Fibroblast of villous mesenchyme (primary cell): ENCODE measurements around the gene SLC7A6OS. TPM values are rescaled to one million over a fixed set of nuclear protein-coding genes. Genes with fewer than 3 reads are reported as not detected.
A peak's percentile ranks its signal among the peaks of the same experiment; 100 is the strongest.

Experiments
- DNase-seq: peaks from one replicate; pipeline ENCODE4 v3.0.0-alpha.2; 2010; ENCODE audit warnings: low read depth
- H3K4me3 ChIP-seq: 2 replicates; pipeline ENCODE4 v1.5.1; 2011; ENCODE audit warnings: low read depth, mild to moderate bottlenecking, low read length
- total RNA-seq: library from RNA; depleted of rRNA; stranded (reverse); fragments of >200 nt; gene quantifications from 2 replicates; pipeline ENCODE4 v1.2.3, GENCODE V29; 2012
- TF ChIP-seq, protein P1 (sequence below): IDR thresholded peaks from 2 replicates; pipeline ENCODE4 v1.5.1; 2012; ENCODE audit warnings: low read depth, mild to moderate bottlenecking, low read length; ENCODE audit not compliant: insufficient read depth

Gene SLC7A6OS
- total RNA-seq, 1 donor, result 16.8 TPM

GRCh38 chr16:68335175-68335574 is 24.4 kb upstream of the SLC7A6OS start:
- TF ChIP-seq, protein P1, sequence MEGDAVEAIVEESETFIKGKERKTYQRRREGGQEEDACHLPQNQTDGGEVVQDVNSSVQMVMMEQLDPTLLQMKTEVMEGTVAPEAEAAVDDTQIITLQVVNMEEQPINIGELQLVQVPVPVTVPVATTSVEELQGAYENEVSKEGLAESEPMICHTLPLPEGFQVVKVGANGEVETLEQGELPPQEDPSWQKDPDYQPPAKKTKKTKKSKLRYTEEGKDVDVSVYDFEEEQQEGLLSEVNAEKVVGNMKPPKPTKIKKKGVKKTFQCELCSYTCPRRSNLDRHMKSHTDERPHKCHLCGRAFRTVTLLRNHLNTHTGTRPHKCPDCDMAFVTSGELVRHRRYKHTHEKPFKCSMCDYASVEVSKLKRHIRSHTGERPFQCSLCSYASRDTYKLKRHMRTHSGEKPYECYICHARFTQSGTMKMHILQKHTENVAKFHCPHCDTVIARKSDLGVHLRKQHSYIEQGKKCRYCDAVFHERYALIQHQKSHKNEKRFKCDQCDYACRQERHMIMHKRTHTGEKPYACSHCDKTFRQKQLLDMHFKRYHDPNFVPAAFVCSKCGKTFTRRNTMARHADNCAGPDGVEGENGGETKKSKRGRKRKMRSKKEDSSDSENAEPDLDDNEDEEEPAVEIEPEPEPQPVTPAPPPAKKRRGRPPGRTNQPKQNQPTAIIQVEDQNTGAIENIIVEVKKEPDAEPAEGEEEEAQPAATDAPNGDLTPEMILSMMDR, result no peak
- peak; percentile 16 for DNase-seq
- H3K4me3 ChIP-seq, result no peak overlapping the region

DNA sequence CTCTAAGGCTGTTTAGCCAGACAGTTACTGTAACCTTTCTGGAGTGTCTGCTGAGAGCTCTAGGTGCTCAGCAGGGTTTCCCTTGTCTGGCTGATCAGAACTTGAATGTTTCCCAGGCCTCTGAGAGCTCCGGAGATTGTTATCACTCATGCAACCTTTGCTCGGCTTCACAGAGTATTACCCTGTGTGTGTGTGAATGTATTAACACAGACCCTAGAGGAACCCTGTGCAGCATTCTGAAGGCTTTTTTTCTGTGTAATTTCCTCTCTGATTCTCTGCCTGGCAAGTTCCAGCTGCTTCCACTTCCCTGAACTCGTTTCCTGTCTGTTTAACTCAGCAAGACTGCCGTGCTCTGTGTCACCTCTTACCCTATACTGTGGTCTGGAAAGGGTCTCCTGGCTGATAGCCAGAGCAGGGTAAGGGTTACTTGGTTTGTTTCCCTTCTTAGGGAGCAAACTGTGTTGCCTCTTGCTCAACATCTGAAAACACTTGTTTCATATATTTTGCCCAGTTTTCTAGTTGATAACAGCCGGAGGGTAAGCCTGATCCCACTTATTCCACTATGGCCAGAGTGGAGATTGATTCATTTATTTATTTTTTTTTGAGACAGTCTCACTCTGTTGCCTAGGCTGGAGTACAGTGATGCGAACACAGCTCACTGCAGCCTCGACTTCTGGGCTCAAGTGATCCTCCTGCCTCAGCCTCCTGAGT is 21.8 kb upstream of the SLC7A6OS start:
- TF ChIP-seq, protein P1, result no peak
- peak; percentile 82 for DNase-seq
- H3K4me3 ChIP-seq, result no peak overlapping the region

- TF ChIP-seq, protein P1, result no peak
- peak; percentile 69 for DNase-seq
- H3K4me3 ChIP-seq, result no peak overlapping the region
Observed at GRCh38 chr16:68331879-68332410, 21.2 kb upstream of the SLC7A6OS start.

DNA sequence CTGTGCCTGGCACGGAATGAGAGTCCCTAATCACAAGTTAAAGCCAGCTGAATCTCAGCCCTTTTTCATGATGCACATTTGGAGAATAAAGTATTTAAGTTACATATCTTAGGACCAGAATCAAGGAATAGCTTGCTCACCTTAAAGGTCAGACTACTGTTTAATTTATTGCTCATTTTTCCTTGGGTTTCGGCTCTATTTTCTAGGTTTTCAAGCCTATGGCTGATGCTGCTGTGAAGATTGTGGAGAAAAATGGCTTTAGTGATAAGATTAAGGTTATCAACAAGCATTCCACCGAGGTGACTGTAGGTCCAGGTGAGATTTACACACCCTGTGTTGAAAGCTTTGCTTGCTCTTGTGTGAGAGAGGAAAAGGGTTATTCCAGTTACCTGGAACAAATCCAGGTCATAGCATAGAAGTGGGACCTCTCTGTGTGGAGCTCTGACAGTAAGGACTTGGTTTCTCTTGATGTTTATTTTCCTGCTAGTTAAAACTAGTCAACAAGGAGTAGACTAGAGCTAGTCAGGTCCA is 18.2 kb upstream of the SLC7A6OS start:
- TF ChIP-seq, protein P1, result no peak
- H3K4me3 ChIP-seq, result no peak overlapping the region
- DNase-seq, result no peak

- H3K4me3 ChIP-seq, result no peak overlapping the region
- DNase-seq, result peak; percentile 94
- TF ChIP-seq, protein P1, result peak; percentile 98
Observed at GRCh38 chr16:68328151-68328859, 17.6 kb upstream of the SLC7A6OS start.

- TF ChIP-seq, protein P1, result no peak
Observed at GRCh38 chr16:68324780-68325357, 14.1 kb upstream of the SLC7A6OS start.

More at GRCh38 chr16:68324780-68325357, 14.1 kb upstream of the SLC7A6OS start:
- H3K4me3 ChIP-seq, result no peak overlapping the region
- no peak for DNase-seq
